ENCODE measurements around the gene PPRC1.

PPRC1 gene

DNA sequence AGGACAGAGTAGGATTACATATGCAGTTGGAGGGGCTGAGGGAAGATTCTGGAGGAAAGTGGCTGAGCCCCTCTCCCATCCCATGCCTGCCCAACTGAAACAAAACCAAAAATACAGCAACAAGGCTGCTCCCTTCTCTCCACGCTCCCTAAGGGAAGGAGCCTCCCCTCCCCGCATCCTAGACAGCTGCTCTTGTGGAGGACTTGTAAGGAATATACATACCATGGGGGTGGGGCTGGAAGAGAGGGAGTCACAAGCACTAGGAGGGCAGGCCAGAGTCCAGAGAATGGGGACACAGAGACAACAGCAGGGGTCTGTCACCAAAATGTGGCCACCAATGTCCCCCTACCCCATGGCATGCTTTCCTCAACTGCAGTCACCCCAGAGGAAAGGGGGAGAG is 25.8 kb upstream of the PPRC1 start:
- Histone ChIP-seq H3K79me2 (ENCODE audit: insufficient read depth, low read length) (no peaks in the 10 kb centered on the region), H4K20me1 (ENCODE audit: insufficient read depth, low read length) (no peaks in the 10 kb centered on the region), H3F3A (ENCODE audit: insufficient read depth, low read length) (no peaks in the 10 kb centered on the region), H3K4me3 (ENCODE audit: low read depth, low read length, poor library complexity, severe bottlenecking) (no peak overlapping the region), H3K9me3 (ENCODE audit: low read length) (no peaks in the 10 kb centered on the region), H3K9me2 (ENCODE audit: low read depth, low read length) (no peaks in the 10 kb centered on the region), H3K36me3 (ENCODE audit: insufficient read depth, low read length) (peaks cover 34% of the 10 kb centered on the region), H3K4me2 (ENCODE audit: low read length) (no peak overlapping the region), H3K9ac (ENCODE audit: low read length) (no peak overlapping the region), H3K27me3 (ENCODE audit: insufficient read depth, low read length) (no peaks in the 10 kb centered on the region), H3K4me1 (ENCODE audit: insufficient read depth, low read length, severe bottlenecking) (no peaks in the 10 kb centered on the region), H2AFZ (ENCODE audit: low read length) (no peak overlapping the region), H3K27ac (ENCODE audit: low read depth, low read length, poor library complexity, severe bottlenecking) (no peak overlapping the region)
- TF ChIP-seq, protein P1, sequence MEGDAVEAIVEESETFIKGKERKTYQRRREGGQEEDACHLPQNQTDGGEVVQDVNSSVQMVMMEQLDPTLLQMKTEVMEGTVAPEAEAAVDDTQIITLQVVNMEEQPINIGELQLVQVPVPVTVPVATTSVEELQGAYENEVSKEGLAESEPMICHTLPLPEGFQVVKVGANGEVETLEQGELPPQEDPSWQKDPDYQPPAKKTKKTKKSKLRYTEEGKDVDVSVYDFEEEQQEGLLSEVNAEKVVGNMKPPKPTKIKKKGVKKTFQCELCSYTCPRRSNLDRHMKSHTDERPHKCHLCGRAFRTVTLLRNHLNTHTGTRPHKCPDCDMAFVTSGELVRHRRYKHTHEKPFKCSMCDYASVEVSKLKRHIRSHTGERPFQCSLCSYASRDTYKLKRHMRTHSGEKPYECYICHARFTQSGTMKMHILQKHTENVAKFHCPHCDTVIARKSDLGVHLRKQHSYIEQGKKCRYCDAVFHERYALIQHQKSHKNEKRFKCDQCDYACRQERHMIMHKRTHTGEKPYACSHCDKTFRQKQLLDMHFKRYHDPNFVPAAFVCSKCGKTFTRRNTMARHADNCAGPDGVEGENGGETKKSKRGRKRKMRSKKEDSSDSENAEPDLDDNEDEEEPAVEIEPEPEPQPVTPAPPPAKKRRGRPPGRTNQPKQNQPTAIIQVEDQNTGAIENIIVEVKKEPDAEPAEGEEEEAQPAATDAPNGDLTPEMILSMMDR (IDR thresholded peaks at IDR 0.05; ENCODE audit: low read length): no peak
- no peak for TF ChIP-seq EZH2 (IDR thresholded peaks at IDR 0.05; ENCODE audit: borderline replicate concordance, low read length)

DNA sequence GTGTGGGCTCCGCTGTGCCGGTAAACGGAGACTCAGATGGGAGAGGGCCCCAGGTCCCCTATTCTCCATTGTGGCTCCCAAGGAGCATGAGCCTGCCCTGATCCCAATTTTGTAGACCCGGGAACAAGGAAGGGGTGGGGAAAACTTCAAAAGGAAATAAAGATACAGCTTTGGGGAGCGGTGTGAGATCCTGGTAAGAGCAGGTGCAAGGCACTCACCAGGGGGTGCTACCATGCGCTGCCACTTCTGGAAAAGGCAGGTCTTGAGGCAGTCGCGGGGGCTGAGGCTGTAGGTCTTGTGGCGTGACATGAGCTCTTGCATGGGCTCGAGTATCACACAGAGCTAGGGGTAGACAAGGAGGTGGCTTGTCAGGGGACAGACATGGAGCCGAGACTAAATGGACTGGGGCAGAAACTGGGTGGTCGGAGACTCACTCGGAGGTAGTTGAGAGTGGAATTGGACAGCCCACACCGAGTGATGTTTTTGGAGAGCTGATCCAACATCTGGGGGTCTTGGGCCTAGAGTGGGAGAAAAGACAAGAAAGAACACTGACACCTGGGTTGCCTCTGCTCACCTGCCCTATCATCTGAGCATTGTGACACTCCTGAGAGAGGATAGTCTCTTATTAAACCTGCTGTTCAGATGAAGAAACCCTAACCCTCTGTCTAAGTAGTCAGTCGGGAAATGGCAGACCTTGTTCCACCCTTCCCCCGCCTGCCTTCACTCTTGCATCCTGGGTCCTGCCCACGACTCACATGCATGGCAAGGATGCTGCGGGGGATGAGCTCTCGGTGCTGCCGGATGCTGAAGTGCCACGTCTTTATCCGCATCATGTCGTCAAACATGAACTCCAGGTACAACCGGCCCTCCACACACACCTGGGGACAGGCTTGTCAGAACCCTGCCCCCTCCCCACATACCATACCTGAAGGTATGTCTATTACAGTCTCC is 23.4 kb upstream of the PPRC1 start:
- peaks cover 11% of the 10 kb centered on the region; the same call in 1 of the 2 replicates for H3K79me2 ChIP-seq (ENCODE audit: insufficient read depth, low read length)
- TF ChIP-seq, protein P1 (IDR thresholded peaks at IDR 0.05; ENCODE audit: low read length): no peak
- TF ChIP-seq EZH2 (IDR thresholded peaks at IDR 0.05; ENCODE audit: borderline replicate concordance, low read length): no peak

DNA sequence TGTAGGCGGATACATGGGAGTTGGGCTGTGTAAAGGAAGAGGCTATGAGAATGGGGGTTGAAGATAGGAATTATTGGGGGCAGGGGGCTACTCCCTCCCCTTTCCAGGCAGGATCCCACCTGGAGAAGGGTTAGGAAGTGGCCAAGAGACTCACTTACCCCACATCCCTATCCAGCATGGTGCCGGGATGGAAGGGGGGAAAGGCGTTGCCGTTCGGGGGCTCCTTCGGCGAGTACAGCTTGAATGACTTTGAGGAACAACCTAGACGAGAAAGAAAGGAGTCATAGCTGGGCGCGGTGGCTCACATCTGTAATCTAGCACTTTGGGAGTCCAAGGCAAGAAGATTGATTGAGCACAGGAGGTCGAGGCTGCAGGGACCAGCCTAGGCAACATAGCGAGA is 21.6 kb upstream of the PPRC1 start:
- H3K27ac ChIP-seq (ENCODE audit: low read depth, low read length, poor library complexity, severe bottlenecking): no peak overlapping the region
- H3K9me3 ChIP-seq (ENCODE audit: low read length): no peaks in the 10 kb centered on the region
- H3K27me3 ChIP-seq (ENCODE audit: insufficient read depth, low read length): no peaks in the 10 kb centered on the region
- no peak overlapping the region for H3K4me3 ChIP-seq (ENCODE audit: low read depth, low read length, poor library complexity, severe bottlenecking)
- H3K9me2 ChIP-seq (ENCODE audit: low read depth, low read length): no peaks in the 10 kb centered on the region
- no peak overlapping the region for H2AFZ ChIP-seq (ENCODE audit: low read length)
- no peak overlapping the region for H3K4me2 ChIP-seq (ENCODE audit: low read length)
- no peak for TF ChIP-seq EZH2 (IDR thresholded peaks at IDR 0.05; ENCODE audit: borderline replicate concordance, low read length)
- TF ChIP-seq, protein P1 (IDR thresholded peaks at IDR 0.05; ENCODE audit: low read length): no peak
- H3F3A ChIP-seq (ENCODE audit: insufficient read depth, low read length): no peaks in the 10 kb centered on the region
- H3K79me2 ChIP-seq (ENCODE audit: insufficient read depth, low read length): peaks cover 18% of the 10 kb centered on the region
- H3K36me3 ChIP-seq (ENCODE audit: insufficient read depth, low read length): peaks cover 34% of the 10 kb centered on the region
- peaks cover 29% of the 10 kb centered on the region for H3K4me1 ChIP-seq (ENCODE audit: insufficient read depth, low read length, severe bottlenecking)
- H4K20me1 ChIP-seq (ENCODE audit: insufficient read depth, low read length): no peaks in the 10 kb centered on the region
- no peak overlapping the region for H3K9ac ChIP-seq (ENCODE audit: low read length)

More for the DNA sequence above, 23.4 kb upstream of the PPRC1 start:
- no peaks in the 10 kb centered on the region for H3F3A ChIP-seq (ENCODE audit: insufficient read depth, low read length)
- H3K9me2 ChIP-seq (ENCODE audit: low read depth, low read length): no peaks in the 10 kb centered on the region
- H3K4me1 ChIP-seq (ENCODE audit: insufficient read depth, low read length, severe bottlenecking): peaks cover 17% of the 10 kb centered on the region
- no peaks in the 10 kb centered on the region for H4K20me1 ChIP-seq (ENCODE audit: insufficient read depth, low read length)
- peaks cover 34% of the 10 kb centered on the region for H3K36me3 ChIP-seq (ENCODE audit: insufficient read depth, low read length)
- no peak overlapping the region for H2AFZ ChIP-seq (ENCODE audit: low read length)
- H3K27ac ChIP-seq (ENCODE audit: low read depth, low read length, poor library complexity, severe bottlenecking): no peak overlapping the region
- H3K4me3 ChIP-seq (ENCODE audit: low read depth, low read length, poor library complexity, severe bottlenecking): no peak overlapping the region
- no peak overlapping the region for H3K9ac ChIP-seq (ENCODE audit: low read length)
- H3K9me3 ChIP-seq (ENCODE audit: low read length): no peaks in the 10 kb centered on the region
- H3K4me2 ChIP-seq (ENCODE audit: low read length): no peak overlapping the region
- H3K27me3 ChIP-seq (ENCODE audit: insufficient read depth, low read length): no peaks in the 10 kb centered on the region
